BE2C (cell line): ENCODE results near the gene CD99L2.

ENCODE experiments used
- DNase-seq: peaks from one replicate; pipeline ENCODE4 v3.0.0-alpha.2; 2020
- H3K27me3 ChIP-seq: fragments of 250-450 bp; sonication (Bioruptor Pico); 2 replicates; pipeline ENCODE4 v1.5.1; 2020; ENCODE audit warnings: mild to moderate bottlenecking
- H3K36me3 ChIP-seq: fragments of 250-450 bp; sonication (Bioruptor Pico); 2 replicates; pipeline ENCODE4 v1.5.1; 2020; ENCODE audit warnings: mild to moderate bottlenecking
- H3K4me1 ChIP-seq: fragments of 250-450 bp; sonication (Bioruptor Pico); 2 replicates; pipeline ENCODE4 v1.5.1; 2020
- H3K4me3 ChIP-seq: 2 replicates; pipeline ENCODE4 v1.5.1; 2011; ENCODE audit warnings: low read depth, low read length
- H3K9me3 ChIP-seq: fragments of 250-450 bp; sonication (Bioruptor Pico); 2 replicates; pipeline ENCODE4 v1.5.1; 2020
- CTCF ChIP-seq: IDR thresholded peaks from 2 replicates; pipeline ENCODE4 v1.5.1; 2012; ENCODE audit warnings: mild to moderate bottlenecking, low read depth, low read length

The CD99L2 gene

DNA sequence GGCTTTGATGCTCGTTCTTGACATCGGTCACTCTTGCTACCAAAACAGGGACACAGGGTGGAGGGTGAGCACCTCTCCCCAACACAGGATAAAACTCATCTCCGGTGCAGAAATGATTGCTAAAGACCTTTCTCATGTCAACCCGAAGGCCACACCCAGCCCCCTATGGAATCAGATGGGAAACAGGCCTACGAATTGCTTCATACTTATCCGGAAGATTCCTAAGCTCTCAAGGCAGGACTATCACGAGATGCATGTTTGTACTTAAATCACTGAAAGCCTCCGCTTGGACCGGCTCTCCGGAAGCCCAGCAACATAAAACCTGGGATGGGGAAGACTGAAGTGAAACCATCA, 130.4 kb downstream of the CD99L2 start:
- DNase-seq, result no peak
- Histone ChIP-seq H3K4me3 (no peak overlapping the region), H3K9me3 (no peaks in the 10 kb centered on the region), H3K4me1 (no peaks in the 10 kb centered on the region), H3K27me3 (no peaks in the 10 kb centered on the region), H3K36me3 (no peaks in the 10 kb centered on the region)
- no peak for TF ChIP-seq CTCF

DNA sequence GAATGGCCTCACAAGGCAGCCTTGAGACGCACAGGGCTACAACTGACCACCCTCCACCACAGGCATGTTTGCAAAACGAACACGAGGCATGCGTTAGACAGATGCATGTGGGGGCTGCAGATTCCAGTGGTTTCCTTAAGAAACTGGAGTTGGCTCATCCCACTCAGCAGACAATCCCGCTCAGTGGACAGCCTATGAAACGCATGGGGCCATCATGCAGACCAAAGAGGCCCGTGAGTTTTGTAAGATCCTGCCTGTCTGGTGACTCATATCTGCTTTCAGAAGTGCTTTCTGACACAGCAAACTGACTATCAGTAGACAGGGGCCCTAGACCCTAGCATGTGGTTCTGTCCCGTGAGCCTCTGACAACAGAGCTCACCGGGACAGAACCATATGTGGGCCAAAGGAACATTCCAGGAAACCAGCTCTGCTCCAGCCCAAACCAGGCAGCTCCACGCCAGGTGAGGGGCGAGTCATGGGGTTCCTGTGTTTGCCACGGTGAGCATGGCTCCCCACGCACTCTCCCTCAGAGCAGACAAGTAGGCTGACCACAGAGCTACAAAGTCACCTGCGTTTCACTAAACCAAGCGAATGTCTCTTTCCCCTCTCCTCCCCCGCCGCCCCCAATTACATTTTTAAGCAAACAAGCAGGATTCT, 130.9 kb downstream of the CD99L2 start:
- H3K4me3 ChIP-seq, result no peak overlapping the region
- DNase-seq, result no peak
- H3K36me3 ChIP-seq, result no peaks in the 10 kb centered on the region
- no peaks in the 10 kb centered on the region for H3K4me1 ChIP-seq
- no peaks in the 10 kb centered on the region for H3K27me3 ChIP-seq
- H3K9me3 ChIP-seq, result no peaks in the 10 kb centered on the region
- no peak for TF ChIP-seq CTCF

DNA sequence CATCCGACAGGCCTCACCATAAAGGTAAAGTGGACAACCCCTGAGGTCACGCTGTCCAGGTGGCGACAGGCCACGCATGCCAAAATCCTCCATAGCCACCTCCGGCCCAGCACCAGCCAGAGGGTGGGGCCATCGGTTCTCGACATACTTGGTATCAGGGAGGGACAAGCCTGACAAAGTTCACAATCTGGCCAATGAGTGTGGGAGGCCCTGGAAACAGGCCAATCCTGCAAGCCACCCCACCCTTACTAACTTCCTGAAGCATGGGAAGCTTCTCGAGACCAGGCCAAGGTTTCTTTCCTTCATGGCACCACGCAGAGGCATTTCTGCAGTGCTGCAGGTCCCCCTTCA, 131.4 kb downstream of the CD99L2 start:
- H3K9me3 ChIP-seq, result no peaks in the 10 kb centered on the region
- TF ChIP-seq CTCF, result no peak
- no peaks in the 10 kb centered on the region for H3K4me1 ChIP-seq
- no peak overlapping the region for H3K4me3 ChIP-seq
- H3K36me3 ChIP-seq, result no peaks in the 10 kb centered on the region
- H3K27me3 ChIP-seq, result no peaks in the 10 kb centered on the region
- DNase-seq, result no peak

DNA sequence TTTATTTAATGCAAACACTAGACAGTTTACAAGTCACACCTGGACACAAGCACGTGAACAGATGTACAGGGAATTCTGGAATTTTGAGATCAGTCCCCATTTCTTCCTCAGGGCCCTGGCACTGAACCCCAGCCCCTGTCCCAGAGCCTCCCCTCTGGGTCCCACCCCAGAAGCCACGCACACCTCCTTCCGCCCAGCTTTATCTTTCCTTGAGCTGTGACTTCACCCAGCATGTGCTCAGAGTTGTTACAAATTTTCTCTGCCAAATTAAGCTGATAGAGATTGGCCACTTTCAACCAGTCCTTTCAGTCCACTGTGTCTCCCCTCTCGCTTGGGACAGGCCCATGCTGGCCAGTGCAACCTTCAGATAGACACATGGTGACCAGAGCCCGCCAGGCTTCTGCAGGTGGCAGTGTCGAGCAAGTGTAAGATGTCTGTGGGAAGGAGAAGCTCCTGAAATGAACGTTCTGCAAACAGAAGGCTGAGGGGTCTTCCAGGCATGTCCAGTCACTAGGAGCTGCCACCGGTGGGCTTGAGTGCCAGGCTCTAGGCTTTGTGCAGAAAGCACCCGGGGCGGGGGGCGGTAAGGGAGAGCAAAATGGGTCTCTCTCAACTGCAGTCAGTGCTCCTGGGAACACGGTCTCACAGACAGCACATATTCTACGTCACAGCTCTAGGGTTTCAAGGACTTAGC, 132.0 kb downstream of the CD99L2 start:
- no peaks in the 10 kb centered on the region for H3K36me3 ChIP-seq
- no peak for DNase-seq
- no peaks in the 10 kb centered on the region for H3K9me3 ChIP-seq
- TF ChIP-seq CTCF, result peak; percentile 23; the same call in 1 of the 2 replicates
- H3K4me1 ChIP-seq, result no peaks in the 10 kb centered on the region
- no peak overlapping the region for H3K4me3 ChIP-seq
- no peaks in the 10 kb centered on the region for H3K27me3 ChIP-seq

- TF ChIP-seq CTCF, result no peak
- H3K4me3 ChIP-seq, result no peak overlapping the region
- H3K27me3 ChIP-seq, result no peaks in the 10 kb centered on the region
- no peak for DNase-seq
- H3K4me1 ChIP-seq, result no peaks in the 10 kb centered on the region
- no peaks in the 10 kb centered on the region for H3K9me3 ChIP-seq
- H3K36me3 ChIP-seq, result no peaks in the 10 kb centered on the region
Observed at GRCh38 chrX:150765782-150766350, 132.6 kb downstream of the CD99L2 start.

DNA sequence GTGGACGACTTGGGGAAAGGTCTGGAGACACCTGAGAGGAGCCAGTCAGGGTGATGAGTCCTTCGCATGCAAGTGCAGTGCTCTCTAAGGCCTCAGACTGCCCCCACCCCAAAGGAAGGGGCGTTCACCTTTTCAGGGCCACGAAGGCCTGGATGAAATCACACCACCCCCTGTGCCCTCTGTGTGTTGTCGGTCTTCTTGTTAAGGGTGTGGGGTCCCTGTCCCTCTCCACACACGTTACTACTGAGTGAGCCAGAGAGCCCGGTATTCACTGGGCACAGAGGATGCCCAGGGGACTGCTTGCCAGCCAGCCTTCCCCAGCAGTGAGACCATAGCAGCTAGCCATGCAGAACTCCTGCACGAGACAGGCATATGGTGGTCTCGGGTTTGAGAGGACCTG, 133.2 kb downstream of the CD99L2 start:
- no peak for TF ChIP-seq CTCF
- Histone ChIP-seq H3K4me3 (no peak overlapping the region), H3K4me1 (no peaks in the 10 kb centered on the region), H3K27me3 (no peaks in the 10 kb centered on the region), H3K36me3 (no peaks in the 10 kb centered on the region), H3K9me3 (no peaks in the 10 kb centered on the region)
- no peak for DNase-seq
